Mesendoderm (in vitro differentiated cells): ENCODE results near the gene PTGFRN.

Experiments
- DNase-seq: peaks from one replicate; pipeline ENCODE4 v3.0.0; 2013
- H2AK5ac ChIP-seq: 2 replicates; pipeline ENCODE4 v1.6.1; 2013; ENCODE audit warnings: low read length, inconsistent platforms
- H2BK120ac ChIP-seq: 2 replicates; pipeline ENCODE4 v1.6.1; 2013; ENCODE audit warnings: low read depth, mild to moderate bottlenecking, low read length, moderate library complexity, mixed read lengths
- H2BK15ac ChIP-seq: replicated peaks from 2 replicates; pipeline ENCODE4 v1.6.1; 2013; ENCODE audit warnings: low read depth, mild to moderate bottlenecking, moderate library complexity
- H2BK5ac ChIP-seq: 2 replicates; pipeline ENCODE4 v1.6.1; 2013; ENCODE audit warnings: low read length, inconsistent platforms
- H3K18ac ChIP-seq: 2 replicates; pipeline ENCODE4 v1.6.1; 2013; ENCODE audit warnings: mild to moderate bottlenecking, low read length, mixed read lengths
- H3K23ac ChIP-seq: one replicate; pipeline ENCODE4 v1.6.1; 2013; ENCODE audit warnings: low read length
- H3K27ac ChIP-seq: 2 replicates; pipeline ENCODE4 v1.5.1; 2013; ENCODE audit warnings: low read depth, mild to moderate bottlenecking, inconsistent platforms, low read length, moderate library complexity
- H3K27me3 ChIP-seq: 2 replicates; pipeline ENCODE4 v1.6.1; 2013; ENCODE audit warnings: low read length, control low read depth, mild to moderate bottlenecking, inconsistent platforms; ENCODE audit not compliant: insufficient read depth, poor library complexity
- H3K36me3 ChIP-seq: 2 replicates; pipeline ENCODE4 v1.6.1; 2013; ENCODE audit warnings: low read length, inconsistent platforms; ENCODE audit not compliant: control insufficient read depth, insufficient read depth
- H3K4ac ChIP-seq: one replicate; pipeline ENCODE4 v1.6.1; 2013; ENCODE audit warnings: low read depth, mild to moderate bottlenecking, low read length, moderate library complexity
- H3K4me1 ChIP-seq: 2 replicates; pipeline ENCODE4 v1.6.1; 2013; ENCODE audit warnings: low read depth, low read length, inconsistent platforms; ENCODE audit not compliant: control insufficient read depth
- H3K4me2 ChIP-seq: 2 replicates; pipeline ENCODE4 v1.6.1; 2013; ENCODE audit warnings: low read length
- H3K4me3 ChIP-seq: 2 replicates; pipeline ENCODE4 v1.5.1; 2013; ENCODE audit warnings: mild to moderate bottlenecking, low read length
- H3K56ac ChIP-seq: one replicate; pipeline ENCODE4 v1.6.1; 2013; ENCODE audit warnings: low read length
- H3K79me1 ChIP-seq: 2 replicates; pipeline ENCODE4 v1.6.1; 2013; ENCODE audit warnings: low read length, inconsistent platforms
- H3K79me2 ChIP-seq: 2 replicates; pipeline ENCODE4 v1.6.1; 2013; ENCODE audit warnings: mild to moderate bottlenecking, low read length; ENCODE audit not compliant: control insufficient read depth, insufficient read depth
- H3K9ac ChIP-seq: 2 replicates; pipeline ENCODE4 v1.6.1; 2013; ENCODE audit warnings: low read length, inconsistent platforms
- H4K5ac ChIP-seq: one replicate; pipeline ENCODE4 v1.6.1; 2013; ENCODE audit warnings: low read length
- H4K8ac ChIP-seq: one replicate; pipeline ENCODE4 v1.6.1; 2013; ENCODE audit warnings: low read depth, mild to moderate bottlenecking, control low read depth, low read length, moderate library complexity
- WGBS: extraction: QIAGEN DNeasy Blood & Tissue Kit; methylation state at CpG from one replicate; pipeline ENCODE4 v1.1.7; 2013; ENCODE audit warnings: low lambda C conversion rate, missing lambda C conversion rate; ENCODE audit not compliant: insufficient coverage; ENCODE audit errors: extremely low coverage; 5-methylcytosine and 5-hydroxymethylcytosine counted together

The PTGFRN gene

GRCh38 chr1:116948642-116949041 is 38.9 kb downstream of the PTGFRN start:
- Histone ChIP-seq H3K36me3 (peaks cover 1% of the 10 kb centered on the region), H3K27ac (no peak overlapping the region), H4K5ac (no peak overlapping the region), H3K56ac (no peak overlapping the region), H3K23ac (no peak overlapping the region), H2BK15ac (no peak overlapping the region), H3K4me1 (peaks cover 6% of the 10 kb centered on the region), H3K79me2 (no peaks in the 10 kb centered on the region), H3K79me1 (no peaks in the 10 kb centered on the region), H3K9ac (no peak overlapping the region), H2BK120ac (no peak overlapping the region), H3K4me2 (no peak overlapping the region), H4K8ac (no peak overlapping the region), H2AK5ac (no peak overlapping the region), H3K18ac (no peak overlapping the region), H3K27me3 (no peaks in the 10 kb centered on the region), H2BK5ac (no peak overlapping the region), H3K4ac (no peak overlapping the region), H3K4me3 (no peak overlapping the region)
- DNase-seq = no peak
- no CpG with 5 or more reads among the region's 1 CpG for WGBS

GRCh38 chr1:116949213-116949985 is 39.7 kb downstream of the PTGFRN start:
- Histone ChIP-seq H2BK5ac (no peak overlapping the region), H3K4me3 (no peak overlapping the region), H3K4me2 (no peak overlapping the region)

GRCh38 chr1:116950517-116951199 is 40.9 kb downstream of the PTGFRN start:
- no CpG with 5 or more reads among the region's 13 CpGs for WGBS
- peaks cover 1% of the 10 kb centered on the region for H3K36me3 ChIP-seq
- H3K9ac ChIP-seq = no peak overlapping the region
- no peak overlapping the region for H2AK5ac ChIP-seq
- no peak overlapping the region for H3K4me2 ChIP-seq
- H3K79me2 ChIP-seq = no peaks in the 10 kb centered on the region
- H3K27me3 ChIP-seq = no peaks in the 10 kb centered on the region
- H3K56ac ChIP-seq = peak overlapping the region; percentile 8
- H3K79me1 ChIP-seq = no peaks in the 10 kb centered on the region
- no peak overlapping the region for H3K23ac ChIP-seq
- no peak overlapping the region for H3K18ac ChIP-seq
- peaks cover 6% of the 10 kb centered on the region for H3K4me1 ChIP-seq
- H3K27ac ChIP-seq = no peak overlapping the region
- peak; percentile 64 for DNase-seq
- H4K5ac ChIP-seq = no peak overlapping the region
- no peak overlapping the region for H2BK120ac ChIP-seq
- H4K8ac ChIP-seq = no peak overlapping the region
- no peak overlapping the region for H2BK5ac ChIP-seq
- no peak overlapping the region for H2BK15ac ChIP-seq
- H3K4ac ChIP-seq = no peak overlapping the region
- no peak overlapping the region for H3K4me3 ChIP-seq

More at GRCh38 chr1:116949213-116949985, 39.7 kb downstream of the PTGFRN start:
- Histone ChIP-seq H3K56ac (no peak overlapping the region), H3K79me1 (no peaks in the 10 kb centered on the region), H3K27ac (no peak overlapping the region), H3K4ac (no peak overlapping the region), H3K9ac (no peak overlapping the region), H2BK15ac (no peak overlapping the region), H3K4me1 (peaks cover 6% of the 10 kb centered on the region), H2AK5ac (no peak overlapping the region), H4K8ac (no peak overlapping the region), H3K79me2 (no peaks in the 10 kb centered on the region), H3K27me3 (no peaks in the 10 kb centered on the region), H3K18ac (no peak overlapping the region), H2BK120ac (no peak overlapping the region), H4K5ac (no peak overlapping the region), H3K23ac (no peak overlapping the region), H3K36me3 (peaks cover 1% of the 10 kb centered on the region)
- peak; percentile 14 for DNase-seq
- WGBS = no CpG with 5 or more reads among the region's 21 CpGs

GRCh38 chr1:116951200-116951935 is 41.7 kb downstream of the PTGFRN start:
- no peaks in the 10 kb centered on the region for H3K79me2 ChIP-seq
- H4K5ac ChIP-seq = no peak overlapping the region
- DNase-seq = no peak
- no peak overlapping the region for H2AK5ac ChIP-seq
- H3K9ac ChIP-seq = no peak overlapping the region
- H2BK5ac ChIP-seq = no peak overlapping the region
- H3K4ac ChIP-seq = no peak overlapping the region
- H3K27ac ChIP-seq = no peak overlapping the region
- H3K27me3 ChIP-seq = no peaks in the 10 kb centered on the region
- H3K23ac ChIP-seq = no peak overlapping the region
- no peak overlapping the region for H3K4me3 ChIP-seq
- H2BK15ac ChIP-seq = no peak overlapping the region
- H3K56ac ChIP-seq = peak overlapping the region; percentile 8
- no peaks in the 10 kb centered on the region for H3K36me3 ChIP-seq
- H3K18ac ChIP-seq = no peak overlapping the region
- no peak overlapping the region for H4K8ac ChIP-seq
- no CpG with 5 or more reads among the region's 10 CpGs for WGBS
- no peaks in the 10 kb centered on the region for H3K79me1 ChIP-seq
- no peak overlapping the region for H3K4me2 ChIP-seq
- H3K4me1 ChIP-seq = peaks cover 6% of the 10 kb centered on the region
- H2BK120ac ChIP-seq = no peak overlapping the region

- no peak overlapping the region for H3K4ac ChIP-seq
- no CpG with 5 or more reads among the region's 2 CpGs for WGBS
- H3K4me1 ChIP-seq = peaks cover 6% of the 10 kb centered on the region
- no peak overlapping the region for H3K23ac ChIP-seq
- H2BK5ac ChIP-seq = no peak overlapping the region
- H4K5ac ChIP-seq = no peak overlapping the region
- no peak overlapping the region for H3K27ac ChIP-seq
- DNase-seq = no peak
- no peak overlapping the region for H2BK15ac ChIP-seq
- H3K79me1 ChIP-seq = peaks cover 4% of the 10 kb centered on the region
- H3K18ac ChIP-seq = no peak overlapping the region
- H2BK120ac ChIP-seq = no peak overlapping the region
- no peak overlapping the region for H3K9ac ChIP-seq
- no peaks in the 10 kb centered on the region for H3K79me2 ChIP-seq
- H3K56ac ChIP-seq = no peak overlapping the region
- no peak overlapping the region for H4K8ac ChIP-seq
- H3K4me2 ChIP-seq = no peak overlapping the region
- H2AK5ac ChIP-seq = no peak overlapping the region
- no peak overlapping the region for H3K4me3 ChIP-seq
- H3K36me3 ChIP-seq = no peaks in the 10 kb centered on the region
- no peaks in the 10 kb centered on the region for H3K27me3 ChIP-seq
Observed at GRCh38 chr1:116952738-116953275, 43.1 kb downstream of the PTGFRN start.
